ENCODE data around the gene ENPP7.

DNA sequence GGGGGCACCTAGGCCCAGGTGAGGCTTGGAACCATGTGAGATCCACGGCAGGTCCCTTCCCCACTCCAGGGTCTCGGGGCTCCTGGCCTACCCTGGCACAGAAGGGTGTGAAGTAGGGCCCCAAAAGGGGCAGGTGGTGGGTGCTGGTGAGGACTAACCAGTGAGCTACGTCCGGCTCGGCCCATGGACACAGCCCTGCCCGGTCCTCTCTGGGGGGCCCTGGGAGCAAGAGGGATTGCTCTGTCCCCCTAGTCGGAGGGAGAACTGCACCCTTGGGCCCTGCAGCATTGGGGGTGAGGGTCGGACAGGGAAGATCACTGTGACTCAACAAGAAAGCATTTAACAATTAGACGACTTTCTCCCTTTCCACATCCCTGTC, 2.9 kb downstream of the ENPP7 start:
- TF ChIP-seq, protein P1, sequence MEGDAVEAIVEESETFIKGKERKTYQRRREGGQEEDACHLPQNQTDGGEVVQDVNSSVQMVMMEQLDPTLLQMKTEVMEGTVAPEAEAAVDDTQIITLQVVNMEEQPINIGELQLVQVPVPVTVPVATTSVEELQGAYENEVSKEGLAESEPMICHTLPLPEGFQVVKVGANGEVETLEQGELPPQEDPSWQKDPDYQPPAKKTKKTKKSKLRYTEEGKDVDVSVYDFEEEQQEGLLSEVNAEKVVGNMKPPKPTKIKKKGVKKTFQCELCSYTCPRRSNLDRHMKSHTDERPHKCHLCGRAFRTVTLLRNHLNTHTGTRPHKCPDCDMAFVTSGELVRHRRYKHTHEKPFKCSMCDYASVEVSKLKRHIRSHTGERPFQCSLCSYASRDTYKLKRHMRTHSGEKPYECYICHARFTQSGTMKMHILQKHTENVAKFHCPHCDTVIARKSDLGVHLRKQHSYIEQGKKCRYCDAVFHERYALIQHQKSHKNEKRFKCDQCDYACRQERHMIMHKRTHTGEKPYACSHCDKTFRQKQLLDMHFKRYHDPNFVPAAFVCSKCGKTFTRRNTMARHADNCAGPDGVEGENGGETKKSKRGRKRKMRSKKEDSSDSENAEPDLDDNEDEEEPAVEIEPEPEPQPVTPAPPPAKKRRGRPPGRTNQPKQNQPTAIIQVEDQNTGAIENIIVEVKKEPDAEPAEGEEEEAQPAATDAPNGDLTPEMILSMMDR (IDR thresholded peaks at IDR 0.05; ENCODE audit: borderline replicate concordance, extremely low read depth, low read length, poor library complexity, severe bottlenecking), result no peak
- no peak for TF ChIP-seq EZH2 (IDR thresholded peaks at IDR 0.05; ENCODE audit: borderline replicate concordance, low read depth, low read length, severe bottlenecking)
